HEK293 (cell line): Measurements from ENCODE around the gene NELFB.

Source experiments
- CTCF ChIA-PET: fragments of 350-600 bp; formaldehyde crosslinking; extraction: SDS; loops from one replicate; lab custom pipeline; 2021; ENCODE audit warnings: antibody characterized with exemption; lab: Yijun Ruan, JAX
- POLR2A ChIA-PET: fragments of 300-600 bp; formaldehyde crosslinking; extraction: SDS; loops from one replicate; lab custom pipeline; 2020; ENCODE audit warnings: antibody characterized with exemption, inconsistent platforms; lab: Yijun Ruan, JAX
- H3K27ac ChIP-seq: fragments of 200-500 bp; sonication (Bioruptor generic); 2 replicates; pipeline ENCODE4 v1.5.1; 2014; ENCODE audit warnings: low read depth, low read length, control low read depth, inconsistent platforms; ENCODE audit errors: extremely low read depth
- H3K36me3 ChIP-seq, 2 experiments: fragments of 200-500 bp in 1 of 2; sonication (Bioruptor generic) in 1 of 2; 1 replicate in 1 of 2; 2 replicates in 1 of 2; pipeline ENCODE4 v1.5.1; 2014 to 2017; ENCODE audit warnings: inconsistent platforms in 2 of 2, low read length in 2 of 2; ENCODE audit not compliant: control insufficient read depth in 2 of 2, insufficient read depth in 1 of 2
- H3K4me1 ChIP-seq: fragments of 200-500 bp; sonication (Bioruptor generic); 2 replicates; pipeline ENCODE4 v1.5.1; 2014; ENCODE audit warnings: mild to moderate bottlenecking, low read length, inconsistent platforms; ENCODE audit not compliant: control insufficient read depth, insufficient read depth
- H3K4me3 ChIP-seq: 2 replicates; pipeline ENCODE4 v1.5.1; 2011; ENCODE audit warnings: low read depth, mild to moderate bottlenecking, control low read depth, low read length, moderate library complexity
- H3K9me3 ChIP-seq: fragments of 200-500 bp; sonication (Bioruptor generic); 2 replicates; pipeline ENCODE4 v1.5.1; 2014; ENCODE audit warnings: low read depth, low read length, inconsistent platforms; ENCODE audit not compliant: control insufficient read depth, insufficient read depth
- BCL11B ChIP-seq: fragments of 450-650 bp; formaldehyde crosslinking; IDR thresholded peaks from 2 replicates; pipeline ENCODE4 v1.5.1; 2016; ENCODE audit warnings: low read depth, missing biosample characterization, missing genetic modification characterization
- GLIS2 ChIP-seq: fragments of 450-650 bp; formaldehyde crosslinking; IDR thresholded peaks from 2 replicates; pipeline ENCODE4 v1.5.1; 2016; ENCODE audit warnings: missing biosample characterization, missing genetic modification characterization
- HIC1 ChIP-seq: fragments of 450-650 bp; formaldehyde crosslinking; IDR thresholded peaks from 2 replicates; pipeline ENCODE4 v1.5.1; 2016; ENCODE audit warnings: missing biosample characterization, missing genetic modification characterization
- IKZF3 ChIP-seq: fragments of 450-650 bp; IDR thresholded peaks from 2 replicates; pipeline ENCODE4 v1.5.0; 2018; ENCODE audit warnings: missing biosample characterization, mild to moderate bottlenecking, missing genetic modification characterization, moderate library complexity
- KLF9 ChIP-seq: fragments of 450-650 bp; formaldehyde crosslinking; IDR thresholded peaks from 2 replicates; pipeline ENCODE4 v1.5.1; 2016; ENCODE audit warnings: missing biosample characterization, missing genetic modification characterization, low read depth
- PRDM6 ChIP-seq: fragments of 450-650 bp; formaldehyde crosslinking; IDR thresholded peaks from 2 replicates; pipeline ENCODE4 v1.5.1; 2017; ENCODE audit warnings: missing biosample characterization, missing genetic modification characterization
- SP2 ChIP-seq: fragments of 450-650 bp; formaldehyde crosslinking; IDR thresholded peaks from 2 replicates; pipeline ENCODE4 v1.5.1; 2016; ENCODE audit warnings: missing biosample characterization, missing genetic modification characterization
- TSHZ1 ChIP-seq: fragments of 450-650 bp; formaldehyde crosslinking; IDR thresholded peaks from 2 replicates; pipeline ENCODE4 v1.5.1; 2016; ENCODE audit warnings: missing biosample characterization, missing genetic modification characterization, borderline replicate concordance
- WT1 ChIP-seq: fragments of 450-650 bp; formaldehyde crosslinking; IDR thresholded peaks from 2 replicates; pipeline ENCODE4 v1.5.1; 2016; ENCODE audit warnings: missing biosample characterization, missing genetic modification characterization
- ZBTB17 ChIP-seq: fragments of 450-650 bp; formaldehyde crosslinking; IDR thresholded peaks from 2 replicates; pipeline ENCODE4 v1.5.1; 2016; ENCODE audit warnings: missing biosample characterization, missing genetic modification characterization
- ZBTB20 ChIP-seq: fragments of 450-650 bp; formaldehyde crosslinking; IDR thresholded peaks from 2 replicates; pipeline ENCODE4 v1.5.1; 2016; ENCODE audit warnings: missing biosample characterization, missing genetic modification characterization
- ZBTB6 ChIP-seq: fragments of 450-650 bp; formaldehyde crosslinking; IDR thresholded peaks from 2 replicates; pipeline ENCODE4 v1.5.1; 2017; ENCODE audit warnings: missing biosample characterization, missing genetic modification characterization
- ZEB2 ChIP-seq: fragments of 450-650 bp; formaldehyde crosslinking; IDR thresholded peaks from 2 replicates; pipeline ENCODE4 v1.5.1; 2016; ENCODE audit warnings: missing biosample characterization, missing genetic modification characterization
- ZNF37A ChIP-seq: fragments of 450-650 bp; IDR thresholded peaks from 2 replicates; pipeline ENCODE4 v1.5.1; 2018; ENCODE audit warnings: missing biosample characterization, missing genetic modification characterization
- ZNF416 ChIP-seq: fragments of 450-650 bp; formaldehyde crosslinking; IDR thresholded peaks from 2 replicates; pipeline ENCODE4 v1.5.1; 2016; ENCODE audit warnings: missing biosample characterization, missing genetic modification characterization
- ZNF561 ChIP-seq: fragments of 450-650 bp; IDR thresholded peaks from 2 replicates; pipeline ENCODE4 v1.5.1; 2018; ENCODE audit warnings: missing biosample characterization, missing genetic modification characterization, borderline replicate concordance
- ZNF626 ChIP-seq: fragments of 450-650 bp; sonication (Bioruptor Pico); formaldehyde crosslinking; IDR thresholded peaks from 2 replicates; pipeline ENCODE4 v1.5.1; 2018; ENCODE audit warnings: missing biosample characterization, missing genetic modification characterization, inconsistent platforms
- ZNF768 ChIP-seq: fragments of 450-650 bp; formaldehyde crosslinking; IDR thresholded peaks from 2 replicates; pipeline ENCODE4 v1.5.1; 2018; ENCODE audit warnings: missing biosample characterization, mild to moderate bottlenecking, missing genetic modification characterization
- ZNF843 ChIP-seq: fragments of 450-650 bp; formaldehyde crosslinking; IDR thresholded peaks from 2 replicates; pipeline ENCODE4 v1.5.1; 2016; ENCODE audit warnings: missing biosample characterization, missing genetic modification characterization
- ZSCAN16 ChIP-seq: fragments of 450-650 bp; formaldehyde crosslinking; IDR thresholded peaks from 2 replicates; pipeline ENCODE4 v1.5.1; 2016; ENCODE audit warnings: missing biosample characterization, missing genetic modification characterization
- ZXDB ChIP-seq: fragments of 450-650 bp; formaldehyde crosslinking; IDR thresholded peaks from 2 replicates; pipeline ENCODE4 v1.5.1; 2016; ENCODE audit warnings: missing biosample characterization, missing genetic modification characterization

Gene NELFB

GRCh38 chr9:137303151-137303892 lies 48.2 kb downstream of the NELFB start (continued):
- TF ChIP-seq TSHZ1 (tag by site-specific recombination), result no peak
- TF ChIP-seq ZNF626, result no peak
- TF ChIP-seq ZXDB (tag by site-specific recombination), result no peak
- no peak; the same call in 1 of the 2 replicates for TF ChIP-seq BCL11B (tag by site-specific recombination)
- peak; percentile 46 for TF ChIP-seq SP2
- peak; percentile 67 for TF ChIP-seq IKZF3 (tag by site-specific recombination)
- TF ChIP-seq WT1 (tag by site-specific recombination), result 0 out of 2 replicates have a peak, but pooled peaks have one; percentile 31
- TF ChIP-seq ZNF416, result no peak
- peak; percentile 98 for TF ChIP-seq PRDM6 (tag by site-specific recombination)
- TF ChIP-seq ZBTB6 (tag by site-specific recombination), result peak; percentile 96
- peak; percentile 36; the same call in 1 of the 2 replicates for TF ChIP-seq ZNF843
- peak; percentile 51 for TF ChIP-seq ZNF561
- TF ChIP-seq KLF9 (tag by site-specific recombination), result peak; percentile 69
- TF ChIP-seq GLIS2 (tag by site-specific recombination), result peak; percentile 70
- peak; percentile 52; the same call in 1 of the 2 replicates for TF ChIP-seq ZEB2
- peak; percentile 53; the same call in 1 of the 2 replicates for TF ChIP-seq ZBTB20 (tag by site-specific recombination)
- peak; percentile 45; the same call in 1 of the 2 replicates for TF ChIP-seq ZBTB17 (tag by site-specific recombination)

GRCh38 chr9:137303893-137304382 lies 48.8 kb downstream of the NELFB start:
- no peak overlapping the region for H3K27ac ChIP-seq
- peaks cover 13% of the 10 kb centered on the region for H3K4me1 ChIP-seq
- CTCF ChIA-PET, result interaction anchor here (1.1 to 3.5 kb wide), 2 partner anchors 17 to 34 kb away, joined by 3 to 15 read pairs; no protein-coding TSS in a partner anchor
- POLR2A ChIA-PET, result interaction anchor here (0.7 to 2.7 kb wide), 3 partner anchors 10 to 119 kb away, joined by 3 to 25 read pairs (median 4); partner anchors contain the start of genes EXD3 and NOXA1
- no peak overlapping the region for H3K4me3 ChIP-seq
- no peaks in the 10 kb centered on the region for H3K9me3 ChIP-seq
- H3K36me3 ChIP-seq, result no peaks in the 10 kb centered on the region
- 0 out of 2 replicates have a peak, but pooled peaks have one; percentile 39 for TF ChIP-seq ZNF768 (tag by site-specific recombination)
- peak; percentile 70; the same call in 1 of the 2 replicates for TF ChIP-seq HIC1 (tag by site-specific recombination)
- TF ChIP-seq ZSCAN16 (tag by site-specific recombination), result 0 out of 2 replicates have a peak, but pooled peaks have one; percentile 51
- TF ChIP-seq ZNF561, result no peak
- no peak for TF ChIP-seq ZNF37A (tag by site-specific recombination)
